H1 (cell line): Measurements from ENCODE around the gene GLI1. TPM values are rescaled to one million over a fixed set of nuclear protein-coding genes. Genes with fewer than 3 reads are reported as not detected.

Experiments used
- CEBPB ChIP-seq: IDR thresholded peaks from 2 replicates; pipeline ENCODE4 v1.6.1; 2012; ENCODE audit warnings: low read depth, low read length
- CREB1 ChIP-seq: IDR thresholded peaks from 2 replicates; pipeline ENCODE4 v1.6.1; 2012; ENCODE audit warnings: inconsistent platforms
- EP300 ChIP-seq, 2 experiments: IDR thresholded peaks; 1 replicate in 1 of 2; 2 replicates in 1 of 2; pipeline ENCODE4 v1.6.1; 2011 to 2012; ENCODE audit warnings: low read depth in 2 of 2, low read length in 2 of 2, mild to moderate bottlenecking in 2 of 2, borderline replicate concordance in 1 of 2, inconsistent platforms in 1 of 2, moderate library complexity in 1 of 2
- KDM1A ChIP-seq: fragments of 200-600, 300-600 bp; sonication (generic); IDR thresholded peaks from 2 replicates; pipeline ENCODE4 v1.7.1; 2016; ENCODE audit warnings: mild to moderate bottlenecking, low read length, borderline replicate concordance
- KDM5A ChIP-seq: fragments of 200-600 bp; IDR thresholded peaks from 2 replicates; pipeline ENCODE4 v1.7.1; 2012; ENCODE audit warnings: mild to moderate bottlenecking, low read length, inconsistent platforms, mixed read lengths
- MAFK ChIP-seq: IDR thresholded peaks from 2 replicates; pipeline ENCODE4 v1.6.1; 2012; ENCODE audit warnings: low read depth, mild to moderate bottlenecking, improper control_type of control experiment, low read length
- PHF8 ChIP-seq: fragments of 200-600 bp; sonication (generic); conservative IDR thresholded peaks from 2 replicates; pipeline ENCODE4 v1.7.1; 2012; ENCODE audit warnings: low read depth, mild to moderate bottlenecking, inconsistent platforms, low read length, moderate library complexity
- POLR2AphosphoS5 ChIP-seq: IDR thresholded peaks from 2 replicates; pipeline ENCODE4 v1.6.1; 2011; ENCODE audit warnings: low read depth, low read length
- SAP30 ChIP-seq: fragments of 300-600 bp; sonication (generic); IDR thresholded peaks from 2 replicates; pipeline ENCODE4 v1.7.1; 2012; ENCODE audit warnings: low read length, moderate library complexity, mild to moderate bottlenecking, inconsistent platforms; ENCODE audit not compliant: insufficient read depth, insufficient replicate concordance
- SIX5 ChIP-seq: IDR thresholded peaks from 2 replicates; pipeline ENCODE4 v1.6.1; 2011; ENCODE audit warnings: mild to moderate bottlenecking, low read depth, low read length
- SP4 ChIP-seq: IDR thresholded peaks from 2 replicates; pipeline ENCODE4 v1.6.1; 2012; ENCODE audit warnings: low read length, inconsistent platforms
- TAF1 ChIP-seq: IDR thresholded peaks from 2 replicates; pipeline ENCODE4 v1.6.1; 2011; ENCODE audit warnings: mild to moderate bottlenecking, low read depth, low read length
- TAF7 ChIP-seq: optimal IDR thresholded peaks from 2 replicates; pipeline ENCODE3; 2011; ENCODE audit warnings: low read depth, mild to moderate bottlenecking, inconsistent platforms, low read length, moderate library complexity, borderline replicate concordance
- TCF12 ChIP-seq: IDR thresholded peaks from 2 replicates; pipeline ENCODE4 v1.6.1; 2011; ENCODE audit warnings: low read depth, mild to moderate bottlenecking, low read length
- polyA plus RNA-seq, 7 experiments: library from polyadenylated mRNA; depleted of rRNA in 3 of 7; stranded (reverse) in 5 of 7; unstranded in 2 of 7; fragments of >200 nt in 5 of 7; fragments of 200-250 nt in 2 of 7; gene quantifications; 1 replicate in 5 of 7; 2 replicates in 1 of 7; 4 replicates in 1 of 7; pipeline versions ENCODE4 v1.2.1 to v1.2.3, GENCODE V29; 2011 to 2013; ENCODE audit warnings: missing spikeins in 2 of 7, mixed read lengths in 2 of 7
- total RNA-seq: library from RNA; stranded (reverse); fragmentation: NEBNext Ultra II Directional; extraction: Animal tissue kit (Norgen Biotek cat#: 25700); gene quantifications from 2 replicates; pipeline ENCODE4 v1.2.1, GENCODE V29; 2021
- TF ChIP-seq, protein P1 (sequence below), 3 experiments: IDR thresholded peaks; 1 replicate in 2 of 3; 2 replicates in 1 of 3; pipeline versions ENCODE4 v1.5.1 to v1.6.1; 2011; ENCODE audit warnings: low read length in 3 of 3, mild to moderate bottlenecking in 3 of 3, inconsistent platforms in 2 of 3, low read depth in 1 of 3, moderate library complexity in 1 of 3; ENCODE audit not compliant: insufficient read depth in 1 of 3; ENCODE audit errors: control extremely low read depth in 1 of 3
- TF ChIP-seq, protein P2 (sequence below): IDR thresholded peaks from 2 replicates; pipeline ENCODE4 v1.6.1; 2012; ENCODE audit warnings: inconsistent platforms
- TF ChIP-seq, protein P3 (sequence below): IDR thresholded peaks from 2 replicates; pipeline ENCODE4 v1.6.1; 2012; ENCODE audit warnings: inconsistent platforms
- TF ChIP-seq, protein P4 (sequence below): IDR thresholded peaks from 2 replicates; pipeline ENCODE4 v1.6.1; 2012; ENCODE audit warnings: low read length, inconsistent platforms

GLI1 gene
- total and polyA plus RNA-seq, 2 of the 8 experiments (the other 6 are each of a cell fraction or from before 2014, with no cell fraction given) = 23.5 to 25.3 TPM

GRCh38 chr12:57454566-57455373 lies 4.8 kb upstream of the GLI1 start, which contains the start of gene INHBE (continued):
- TF ChIP-seq KDM1A (no peak), SAP30 (no peak), TCF12 (peak; percentile 92), EP300 (IDR thresholded peaks at IDR 0.05; ENCODE audit: borderline replicate concordance in 1 of 2, low read depth in 2 of 2, low read length in 2 of 2) (peak in 1 of 2 experiments; percentile 82; a peak in 1 of 3 replicates), MAFK (0 out of 2 replicates have a peak, but pooled peaks have one; percentile 7), KDM5A (no peak), POLR2AphosphoS5 (peak; percentile 57; the same call in 1 of the 2 replicates), PHF8 (0 out of 2 replicates have a peak, but pooled peaks have one; percentile 1), TAF1 (peak; percentile 72), TAF7 (peak; percentile 49), SIX5 (0 out of 2 replicates have a peak, but pooled peaks have one; percentile 26), CREB1 (peak; percentile 45; the same call in 1 of the 2 replicates), CEBPB (peak; percentile 98), SP4 (peak; percentile 86)
- TF ChIP-seq, protein P1, sequence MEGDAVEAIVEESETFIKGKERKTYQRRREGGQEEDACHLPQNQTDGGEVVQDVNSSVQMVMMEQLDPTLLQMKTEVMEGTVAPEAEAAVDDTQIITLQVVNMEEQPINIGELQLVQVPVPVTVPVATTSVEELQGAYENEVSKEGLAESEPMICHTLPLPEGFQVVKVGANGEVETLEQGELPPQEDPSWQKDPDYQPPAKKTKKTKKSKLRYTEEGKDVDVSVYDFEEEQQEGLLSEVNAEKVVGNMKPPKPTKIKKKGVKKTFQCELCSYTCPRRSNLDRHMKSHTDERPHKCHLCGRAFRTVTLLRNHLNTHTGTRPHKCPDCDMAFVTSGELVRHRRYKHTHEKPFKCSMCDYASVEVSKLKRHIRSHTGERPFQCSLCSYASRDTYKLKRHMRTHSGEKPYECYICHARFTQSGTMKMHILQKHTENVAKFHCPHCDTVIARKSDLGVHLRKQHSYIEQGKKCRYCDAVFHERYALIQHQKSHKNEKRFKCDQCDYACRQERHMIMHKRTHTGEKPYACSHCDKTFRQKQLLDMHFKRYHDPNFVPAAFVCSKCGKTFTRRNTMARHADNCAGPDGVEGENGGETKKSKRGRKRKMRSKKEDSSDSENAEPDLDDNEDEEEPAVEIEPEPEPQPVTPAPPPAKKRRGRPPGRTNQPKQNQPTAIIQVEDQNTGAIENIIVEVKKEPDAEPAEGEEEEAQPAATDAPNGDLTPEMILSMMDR (IDR thresholded peaks at IDR 0.05; ENCODE audit: control extremely low read depth in 1 of 3, insufficient read depth in 1 of 3, low read depth in 1 of 3, low read length in 3 of 3) = no peak
- TF ChIP-seq, protein P2, sequence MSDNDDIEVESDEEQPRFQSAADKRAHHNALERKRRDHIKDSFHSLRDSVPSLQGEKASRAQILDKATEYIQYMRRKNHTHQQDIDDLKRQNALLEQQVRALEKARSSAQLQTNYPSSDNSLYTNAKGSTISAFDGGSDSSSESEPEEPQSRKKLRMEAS = peak; percentile 86
- TF ChIP-seq, protein P3, sequence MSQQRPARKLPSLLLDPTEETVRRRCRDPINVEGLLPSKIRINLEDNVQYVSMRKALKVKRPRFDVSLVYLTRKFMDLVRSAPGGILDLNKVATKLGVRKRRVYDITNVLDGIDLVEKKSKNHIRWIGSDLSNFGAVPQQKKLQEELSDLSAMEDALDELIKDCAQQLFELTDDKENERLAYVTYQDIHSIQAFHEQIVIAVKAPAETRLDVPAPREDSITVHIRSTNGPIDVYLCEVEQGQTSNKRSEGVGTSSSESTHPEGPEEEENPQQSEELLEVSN = peak; percentile 30; the same call in 1 of the 2 replicates
- TF ChIP-seq, protein P4, sequence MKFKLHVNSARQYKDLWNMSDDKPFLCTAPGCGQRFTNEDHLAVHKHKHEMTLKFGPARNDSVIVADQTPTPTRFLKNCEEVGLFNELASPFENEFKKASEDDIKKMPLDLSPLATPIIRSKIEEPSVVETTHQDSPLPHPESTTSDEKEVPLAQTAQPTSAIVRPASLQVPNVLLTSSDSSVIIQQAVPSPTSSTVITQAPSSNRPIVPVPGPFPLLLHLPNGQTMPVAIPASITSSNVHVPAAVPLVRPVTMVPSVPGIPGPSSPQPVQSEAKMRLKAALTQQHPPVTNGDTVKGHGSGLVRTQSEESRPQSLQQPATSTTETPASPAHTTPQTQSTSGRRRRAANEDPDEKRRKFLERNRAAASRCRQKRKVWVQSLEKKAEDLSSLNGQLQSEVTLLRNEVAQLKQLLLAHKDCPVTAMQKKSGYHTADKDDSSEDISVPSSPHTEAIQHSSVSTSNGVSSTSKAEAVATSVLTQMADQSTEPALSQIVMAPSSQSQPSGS = 0 out of 2 replicates have a peak, but pooled peaks have one; percentile 64
